CD14-positive monocyte (primary cell): Measurements from ENCODE around the gene GLI3. TPM values are rescaled to one million over a fixed set of nuclear protein-coding genes. Genes with fewer than 3 reads are reported as not detected.

Experiments
- DNase-seq, 3 donors: peaks; one replicate each; pipeline ENCODE4 v3.0.0-alpha.2; 2011 to 2022
- H2AFZ ChIP-seq: 2 replicates; pipeline ENCODE4 v1.6.0; 2012; ENCODE audit warnings: mild to moderate bottlenecking, low read depth, low read length, inconsistent platforms; ENCODE audit not compliant: insufficient read depth, poor library complexity, severe bottlenecking
- H3K27ac ChIP-seq, 2 donors: 1 replicate in 1 of 2; 2 replicates in 1 of 2; pipeline ENCODE4 v1.5.1; 2012 to 2013; ENCODE audit warnings: low read length in 2 of 2, control low read depth in 1 of 2, inconsistent platforms in 1 of 2, low read depth in 1 of 2, mild to moderate bottlenecking in 1 of 2
- H3K27me3 ChIP-seq, 2 donors: one replicate each; pipeline versions ENCODE4 v1.6.0 to v1.6.1; 2011 to 2013; ENCODE audit warnings: low read length in 2 of 2; ENCODE audit not compliant: control insufficient read depth in 2 of 2, insufficient read depth in 2 of 2
- H3K36me3 ChIP-seq, 2 donors: replicated peaks in 1 of 2; 1 replicate in 1 of 2; 2 replicates in 1 of 2; pipeline versions ENCODE4 v1.5.1 to v1.6.1; 2012 to 2013; ENCODE audit warnings: low read length in 2 of 2, control low read depth in 1 of 2, inconsistent platforms in 1 of 2, mild to moderate bottlenecking in 1 of 2; ENCODE audit not compliant: insufficient read depth in 2 of 2, control insufficient read depth in 1 of 2
- H3K4me1 ChIP-seq, 2 donors: 1 replicate in 1 of 2; 2 replicates in 1 of 2; pipeline versions ENCODE4 v1.5.1 to v1.6.1; 2012 to 2013; ENCODE audit warnings: low read length in 2 of 2, control low read depth in 1 of 2, inconsistent platforms in 1 of 2, mild to moderate bottlenecking in 1 of 2, moderate library complexity in 1 of 2; ENCODE audit not compliant: insufficient read depth in 2 of 2, control insufficient read depth in 1 of 2
- H3K4me2 ChIP-seq: replicated peaks from 2 replicates; pipeline ENCODE3; 2012; ENCODE audit warnings: low read length, moderate library complexity, mild to moderate bottlenecking; ENCODE audit not compliant: poor library complexity, severe bottlenecking; ENCODE audit errors: extremely low read depth
- H3K4me3 ChIP-seq, 3 experiments: fragments of 200-600 bp in 1 of 3; sonication (generic) in 1 of 3; replicated peaks in 1 of 3; 1 replicate in 2 of 3; 2 replicates in 1 of 3; pipeline ENCODE4 v1.5.1; 2011 to 2013; ENCODE audit warnings: low read length in 3 of 3, mild to moderate bottlenecking in 3 of 3, control low read depth in 2 of 3, low read depth in 2 of 3, inconsistent platforms in 1 of 3, moderate library complexity in 1 of 3
- H3K79me2 ChIP-seq: 2 replicates; pipeline ENCODE4 v1.6.0; 2012; ENCODE audit warnings: mild to moderate bottlenecking, control low read depth, inconsistent platforms, low read length, moderate library complexity; ENCODE audit not compliant: insufficient read depth
- H3K9ac ChIP-seq: 2 replicates; pipeline ENCODE4 v1.6.0; 2017; ENCODE audit warnings: low read length, mild to moderate bottlenecking; ENCODE audit not compliant: insufficient read depth, poor library complexity, severe bottlenecking
- H3K9me3 ChIP-seq, 2 donors: replicated peaks in 1 of 2; 1 replicate in 1 of 2; 2 replicates in 1 of 2; pipeline versions ENCODE4 v1.5.1 to v1.6.1; 2012 to 2013; ENCODE audit warnings: low read length in 2 of 2, control low read depth in 1 of 2; ENCODE audit not compliant: control insufficient read depth in 1 of 2, insufficient read depth in 1 of 2
- H4K20me1 ChIP-seq: 2 replicates; pipeline ENCODE4 v1.6.0; 2012; ENCODE audit warnings: mild to moderate bottlenecking, low read length, control low read depth, moderate library complexity; ENCODE audit not compliant: insufficient read depth
- H3K27ac Mint-ChIP-seq, 7 donors: one replicate each; pipeline ENCODE4 v1.8.0; 2020; ENCODE audit warnings: mild to moderate bottlenecking in 7 of 7, mixed read lengths in 7 of 7, moderate library complexity in 6 of 7, inconsistent platforms in 2 of 7
- H3K27me3 Mint-ChIP-seq, 3 donors: one replicate each; pipeline ENCODE4 v1.8.0; 2021 to 2022; ENCODE audit warnings: low read depth in 3 of 3, mild to moderate bottlenecking in 3 of 3, mixed read lengths in 3 of 3, moderate library complexity in 3 of 3, inconsistent platforms in 1 of 3
- H3K36me3 Mint-ChIP-seq, 2 donors: one replicate each; pipeline ENCODE4 v1.8.0; 2020; ENCODE audit warnings: mixed read lengths in 2 of 2, inconsistent platforms in 1 of 2, mild to moderate bottlenecking in 1 of 2
- H3K4me1 Mint-ChIP-seq: one replicate; pipeline ENCODE4 v1.8.0; 2020; ENCODE audit warnings: mild to moderate bottlenecking, mixed read lengths
- H3K4me3 Mint-ChIP-seq, 2 donors: one replicate each; pipeline ENCODE4 v1.8.0; 2020; ENCODE audit warnings: mild to moderate bottlenecking in 2 of 2, mixed read lengths in 2 of 2, moderate library complexity in 1 of 2
- H3K9me3 Mint-ChIP-seq, 7 donors: one replicate each; pipeline ENCODE4 v1.8.0; 2020 to 2022; ENCODE audit warnings: mixed read lengths in 7 of 7, mild to moderate bottlenecking in 6 of 7, moderate library complexity in 6 of 7, inconsistent platforms in 2 of 7
- CTCF ChIP-seq: fragments of 200-600 bp; IDR thresholded peaks from one replicate; pipeline ENCODE4 v1.8.0; 2022; ENCODE audit warnings: antibody characterized with exemption, mild to moderate bottlenecking
- WGBS: methylation state at CpG from one replicate; pipeline ENCODE4 v1.1.5; 2013; ENCODE audit warnings: missing lambda C conversion rate; ENCODE audit not compliant: insufficient coverage; 5-methylcytosine and 5-hydroxymethylcytosine counted together
- intact Hi-C, 2 donors: fragments of 100-400 bp; cut with micrococcal nuclease; formaldehyde crosslinking; loops; one replicate each; pipeline versions ENCODE4 v1.15.0 to v1.15.1; 2023
- polyA plus RNA-seq, 3 donors: library from polyadenylated mRNA; depleted of rRNA in 1 of 3; unstranded in 2 of 3; stranded (reverse) in 1 of 3; fragments of 300-500 nt in 2 of 3; fragments of >200 nt in 1 of 3; fragmentation: Illumina TruSeq in 2 of 3; gene quantifications; 1 replicate in 2 of 3; 2 replicates in 1 of 3; pipeline ENCODE4 v1.2.3, GENCODE V29; 2012 to 2021

GLI3 gene
- polyA plus RNA-seq, 3 donors = not detected

GRCh38 chr7:42023262-42023661 is 213.7 kb downstream of the GLI3 start:
- intact Hi-C loops = no loop called here
- no peak overlapping the region for H3K27ac Mint-ChIP-seq

GRCh38 chr7:42022791-42023190 is 214.2 kb downstream of the GLI3 start:
- DNase-seq = no peak
- Mint-ChIP-seq H3K27me3 (peaks cover 0 to 16% (median 9%) of the 10 kb centered on the region in 3 donors), H3K4me1 (no peaks in the 10 kb centered on the region), H3K9me3 (no peaks in the 10 kb centered on the region), H3K4me3 (no peak overlapping the region), H3K27ac (no peak overlapping the region), H3K36me3 (no peaks in the 10 kb centered on the region)
- H2AFZ ChIP-seq = no peak overlapping the region
- H3K79me2 ChIP-seq = no peaks in the 10 kb centered on the region
- H3K9ac ChIP-seq = no peak overlapping the region
- no peak overlapping the region for H3K4me3 ChIP-seq
- no peaks in the 10 kb centered on the region for H3K9me3 ChIP-seq
- WGBS = no CpG with 5 or more reads among the region's 2 CpGs
- no peaks in the 10 kb centered on the region for H3K4me1 ChIP-seq
- H3K4me2 ChIP-seq = no peak overlapping the region
- no peak overlapping the region for H3K27ac ChIP-seq
- H3K27me3 ChIP-seq = peaks cover 5 to 6% of the 10 kb centered on the region in 2 donors
- no peaks in the 10 kb centered on the region for H4K20me1 ChIP-seq
- no peaks in the 10 kb centered on the region for H3K36me3 ChIP-seq
- intact Hi-C loops = no loop called here
- TF ChIP-seq CTCF = no peak

More at GRCh38 chr7:42023262-42023661, 213.7 kb downstream of the GLI3 start:
- Histone ChIP-seq H3K4me2 (no peak overlapping the region), H2AFZ (no peak overlapping the region), H3K27me3 (peaks cover 3 to 4% of the 10 kb centered on the region in 2 donors), H3K9ac (no peak overlapping the region), H4K20me1 (no peaks in the 10 kb centered on the region), H3K27ac (no peak overlapping the region), H3K9me3 (no peaks in the 10 kb centered on the region), H3K4me1 (no peaks in the 10 kb centered on the region), H3K4me3 (no peak overlapping the region), H3K36me3 (no peaks in the 10 kb centered on the region), H3K79me2 (no peaks in the 10 kb centered on the region)
- no peaks in the 10 kb centered on the region for H3K36me3 Mint-ChIP-seq
- H3K9me3 Mint-ChIP-seq = no peaks in the 10 kb centered on the region
- WGBS = 93% methylated on average over 9 of the region's 10 CpGs
- H3K4me3 Mint-ChIP-seq = no peak overlapping the region
- H3K4me1 Mint-ChIP-seq = no peaks in the 10 kb centered on the region
- TF ChIP-seq CTCF = no peak
- peaks cover 0 to 14% (median 9%) of the 10 kb centered on the region in 3 donors for H3K27me3 Mint-ChIP-seq
- no peak for DNase-seq
